Stimulated activated CD8-positive, alpha-beta memory T cell treated with anti-CD3 and anti-CD28 coated beads, Interleukin-15, amount 100 ng/mL, for 48 hours (primary cell): ENCODE data around the gene RELL2.

Source experiments
- DNase-seq, 2 donors: peaks; one replicate each; pipeline ENCODE4 v3.0.0-alpha.2; 2020; ENCODE audit warnings: low read depth in 2 of 2

RELL2 gene

DNA sequence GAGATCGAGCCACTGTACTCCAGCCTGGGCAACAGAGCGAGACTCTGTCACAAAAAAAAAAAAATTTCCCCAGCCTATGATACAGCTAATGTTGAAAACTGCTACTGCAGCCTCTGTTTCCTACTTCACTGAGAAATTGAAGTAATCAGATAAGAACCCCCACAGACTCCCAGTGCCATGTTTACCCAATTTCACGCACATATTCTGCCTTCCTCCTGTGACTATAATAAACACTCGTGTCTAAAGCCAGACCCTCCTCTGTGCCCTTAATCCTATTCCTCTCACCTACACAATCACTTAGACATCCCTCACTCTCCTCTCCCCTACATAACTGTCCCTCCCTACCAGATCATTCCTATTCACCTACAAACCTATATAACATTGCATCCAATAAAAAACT lies 38.9 kb downstream of the RELL2 start:
- DNase-seq: no peak

DNA sequence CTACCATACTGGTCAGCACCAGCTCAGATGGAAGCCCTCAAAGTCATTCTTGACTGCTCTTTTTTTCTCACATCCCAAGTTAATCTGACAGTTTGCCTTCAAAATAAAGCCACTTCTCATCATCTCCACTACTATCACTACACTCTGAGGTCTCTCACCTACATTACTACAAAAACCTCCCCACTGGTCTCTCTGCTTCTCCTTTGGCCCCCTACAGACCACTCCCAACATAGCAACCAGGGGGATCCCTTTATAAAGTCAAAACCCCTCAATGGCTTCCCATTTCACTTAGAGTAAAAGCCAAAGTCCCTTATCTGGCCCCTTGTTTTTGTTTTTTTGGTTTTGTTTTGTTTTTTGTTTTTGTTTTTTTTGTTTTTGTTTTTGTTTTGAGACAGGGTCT lies 40.6 kb downstream of the RELL2 start:
- no peak for DNase-seq

DNA sequence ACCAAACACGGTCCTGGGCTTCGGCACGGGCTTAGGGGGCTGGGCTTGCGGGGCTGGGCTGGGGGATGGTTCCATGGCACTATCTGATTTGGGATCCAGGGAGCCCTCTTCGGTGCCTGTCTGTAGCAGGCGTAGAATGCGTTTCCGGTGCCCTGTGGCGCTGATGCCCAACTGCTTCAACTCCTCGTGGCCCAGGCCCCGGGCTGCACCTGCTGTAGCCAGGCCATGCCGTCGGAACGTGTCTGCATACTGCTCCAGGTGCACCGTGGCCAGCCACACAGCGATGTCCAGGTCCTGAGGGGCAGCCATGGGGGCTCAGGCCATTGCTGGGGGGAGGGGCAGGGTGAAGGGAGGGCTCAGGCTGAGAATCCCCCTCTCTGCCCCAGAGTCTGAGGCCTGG lies 43.4 kb downstream of the RELL2 start:
- DNase-seq: no peak

DNA sequence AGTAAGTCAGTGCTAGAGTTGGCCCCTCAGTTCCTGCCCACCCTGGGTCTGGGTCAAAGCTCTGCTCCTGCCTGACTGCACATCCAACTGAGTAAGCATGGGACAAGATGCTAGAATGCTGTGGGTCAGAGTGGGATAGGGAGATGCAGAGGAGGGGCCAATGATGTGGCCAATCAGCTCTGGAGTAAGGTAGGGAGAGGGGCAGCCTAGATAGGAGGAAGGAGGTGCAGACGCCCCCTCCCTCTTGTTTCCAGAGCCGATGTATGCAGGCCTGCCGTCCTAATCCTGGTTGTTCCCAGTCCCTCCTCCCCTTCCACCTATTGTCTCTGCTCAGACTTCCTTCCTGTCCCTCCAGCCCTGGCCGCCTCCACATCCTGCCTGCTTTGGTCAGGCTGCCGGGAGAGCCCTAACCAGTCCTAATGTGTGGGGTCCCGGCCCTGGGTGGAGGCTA lies 44.0 kb downstream of the RELL2 start:
- DNase-seq: no peak

DNA sequence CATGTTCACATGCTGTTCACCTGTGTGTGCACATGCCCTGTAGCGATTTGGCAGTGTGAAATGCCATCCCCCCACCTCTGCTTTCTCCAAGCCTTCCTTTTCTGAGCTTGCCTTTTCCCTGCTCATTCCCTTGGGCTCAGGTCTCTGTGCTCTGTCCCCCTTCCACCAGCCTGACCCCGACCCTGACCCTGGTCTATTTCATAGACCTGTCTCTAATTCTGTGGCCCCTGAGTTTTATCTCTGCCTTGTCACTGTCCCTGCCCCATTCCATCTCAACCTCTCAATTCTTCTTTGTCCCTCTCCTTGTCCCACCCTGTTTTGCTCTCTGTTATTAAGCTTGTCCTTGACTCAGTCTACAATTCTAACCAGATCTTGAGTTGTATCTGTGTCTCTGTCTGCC lies 44.5 kb downstream of the RELL2 start:
- no peak for DNase-seq

DNA sequence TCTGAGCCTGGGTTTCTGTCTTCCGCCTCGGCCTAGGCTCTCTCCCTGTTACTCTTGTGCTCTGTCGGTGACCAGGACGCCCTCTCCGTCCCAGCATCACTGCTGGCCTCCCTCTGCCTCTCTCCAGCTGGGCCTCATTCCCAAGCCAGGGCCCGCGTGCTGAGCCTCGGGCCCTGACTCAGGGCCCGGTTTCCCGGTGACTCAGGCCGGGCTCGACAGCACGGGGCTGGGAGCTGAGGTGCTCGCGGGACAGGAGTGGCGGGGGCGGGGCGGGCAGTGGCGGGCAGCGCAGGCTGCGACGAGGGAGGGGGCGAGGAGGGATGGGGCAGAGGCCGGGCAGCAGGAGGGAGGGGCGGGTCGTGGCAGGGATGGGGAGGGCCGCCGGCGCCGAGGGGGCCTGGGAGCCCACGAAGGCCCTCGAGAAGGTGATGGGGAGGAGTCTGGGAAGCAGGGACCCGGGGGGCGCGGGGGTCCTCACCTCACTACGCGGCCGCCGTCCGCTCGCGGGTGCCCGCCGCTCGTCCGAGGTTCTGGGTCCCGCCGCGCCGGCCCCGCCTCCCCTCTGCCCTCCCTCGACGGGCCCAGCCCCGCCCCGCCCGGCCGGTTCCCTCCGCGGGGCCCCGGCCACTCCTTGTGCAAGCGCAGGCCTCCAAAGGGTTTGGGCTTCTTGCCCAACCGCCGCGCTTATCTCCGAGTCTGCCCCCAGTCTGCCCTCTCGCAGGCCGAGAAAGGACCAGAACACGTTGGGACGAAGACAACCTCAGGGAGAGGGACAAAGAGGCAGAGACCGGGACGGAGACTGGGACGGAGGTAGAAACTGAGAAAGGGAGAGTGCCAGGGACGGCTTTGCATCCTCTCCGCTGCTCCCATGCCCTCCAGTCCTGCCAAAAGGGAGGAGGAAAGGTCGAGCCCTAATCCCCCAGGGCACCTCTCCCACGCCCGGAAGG lies 45.2 kb downstream of the RELL2 start, which contains the start of gene ARAP3:
TSS of gene ARAP3 (minus strand) at position 536 of the 947 bp plus-strand sequence. CDS start 1,744 bp downstream, outside the sequence.
- DNase-seq: no peak

DNA sequence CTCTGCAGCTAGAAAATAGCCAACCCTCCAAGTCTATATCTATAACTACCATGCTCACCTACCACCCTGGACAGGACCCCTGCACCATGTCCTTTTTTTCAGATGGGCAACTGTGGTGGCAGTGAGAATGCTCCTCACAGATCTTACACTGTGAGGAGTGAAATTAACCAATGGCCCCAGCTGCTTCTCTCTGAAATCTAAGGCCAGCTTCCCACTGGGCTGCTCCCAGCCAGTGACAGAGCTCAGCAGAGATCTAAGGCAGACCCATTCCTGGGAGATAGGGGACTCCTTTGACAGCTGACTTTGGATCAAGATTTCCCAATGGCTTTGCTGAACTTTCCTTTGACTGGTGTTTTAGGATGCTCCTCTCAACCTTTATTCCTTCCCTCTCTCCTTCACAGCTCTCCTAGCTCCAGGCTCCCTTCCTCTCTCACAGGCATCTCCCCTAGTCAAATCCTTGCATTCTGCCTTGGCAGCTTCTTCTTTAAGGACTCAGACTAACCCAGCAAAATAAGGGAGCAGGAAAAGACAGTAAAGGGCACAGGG lies 46.9 kb downstream of the RELL2 start:
- DNase-seq: no peak

DNA sequence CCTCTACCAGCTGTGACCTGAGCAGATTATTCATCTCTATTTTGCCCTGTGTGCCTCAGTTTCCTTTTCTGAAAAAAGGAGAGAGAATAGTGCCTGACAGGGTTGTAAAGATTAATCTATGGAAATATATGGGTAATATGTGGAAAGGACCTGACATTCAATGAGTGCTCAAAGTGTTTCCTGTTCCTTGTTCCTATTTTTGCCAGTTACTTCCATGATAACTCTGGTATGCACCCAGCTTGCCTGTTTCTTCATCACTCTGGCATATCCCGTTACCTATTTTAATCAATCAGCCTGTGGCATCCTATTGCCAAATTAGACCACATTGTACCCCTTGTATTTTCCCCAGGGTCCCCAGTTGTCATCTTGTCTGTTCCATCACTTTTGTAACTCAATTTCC lies 48.8 kb downstream of the RELL2 start:
- DNase-seq: no peak

DNA sequence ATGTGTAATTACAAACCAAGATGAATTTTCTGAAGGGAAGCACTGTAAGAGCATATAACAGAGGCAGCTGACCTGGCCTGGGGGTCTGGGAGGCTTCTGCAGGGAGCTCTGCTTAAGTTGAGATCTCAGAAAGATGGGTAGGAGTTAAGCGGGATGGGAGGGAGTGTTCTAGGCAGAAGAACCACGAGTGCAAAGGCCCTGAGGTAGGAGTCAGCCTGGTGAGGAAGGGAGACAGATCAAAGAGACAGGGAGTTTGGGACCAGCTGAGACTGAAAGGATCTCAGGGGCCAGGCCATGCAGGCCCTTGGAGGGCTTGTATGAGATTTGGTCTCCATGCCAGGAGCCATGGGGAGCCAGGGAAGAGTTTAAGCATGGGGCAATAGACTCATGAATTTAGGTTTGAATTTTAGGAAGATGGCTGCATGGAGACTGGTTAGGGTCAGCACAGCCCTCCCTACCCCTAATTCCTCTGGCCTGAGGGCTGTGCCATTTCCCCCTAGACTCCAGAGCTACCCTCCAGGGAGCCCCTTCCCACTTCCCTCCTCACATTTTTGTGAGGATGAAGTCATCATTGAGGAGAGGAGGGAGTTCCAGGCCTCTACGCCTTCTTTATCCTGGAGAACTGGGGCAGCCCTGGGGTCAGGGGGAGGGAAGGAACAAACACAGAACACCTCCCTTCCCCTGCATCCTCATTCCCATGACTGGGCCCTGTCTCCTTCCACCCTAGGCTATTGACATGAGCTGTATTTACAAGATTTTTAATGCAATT lies 50.0 kb downstream of the RELL2 start:
- no peak for DNase-seq
